T47D (cell line): ENCODE measurements around the gene CHL1.

Experiments
- DNase-seq, 2 experiments: peaks; one replicate each; pipeline versions ENCODE4 v3.0.0 to v3.0.0-alpha.2; 2011 to 2012; ENCODE audit warnings: low read depth in 1 of 2, low spot score in 1 of 2
- JUND ChIP-seq: IDR thresholded peaks from 2 replicates; pipeline ENCODE4 v1.6.1; 2012; ENCODE audit warnings: low read depth
- in situ Hi-C: cut with HindIII; loops from 2 replicates; pipeline ENCODE4 v1.10.0; 2016; ENCODE audit warnings: low sequenced_read_pairs, low pct_unique_long_range_greater_than_20kb

Gene CHL1

DNA sequence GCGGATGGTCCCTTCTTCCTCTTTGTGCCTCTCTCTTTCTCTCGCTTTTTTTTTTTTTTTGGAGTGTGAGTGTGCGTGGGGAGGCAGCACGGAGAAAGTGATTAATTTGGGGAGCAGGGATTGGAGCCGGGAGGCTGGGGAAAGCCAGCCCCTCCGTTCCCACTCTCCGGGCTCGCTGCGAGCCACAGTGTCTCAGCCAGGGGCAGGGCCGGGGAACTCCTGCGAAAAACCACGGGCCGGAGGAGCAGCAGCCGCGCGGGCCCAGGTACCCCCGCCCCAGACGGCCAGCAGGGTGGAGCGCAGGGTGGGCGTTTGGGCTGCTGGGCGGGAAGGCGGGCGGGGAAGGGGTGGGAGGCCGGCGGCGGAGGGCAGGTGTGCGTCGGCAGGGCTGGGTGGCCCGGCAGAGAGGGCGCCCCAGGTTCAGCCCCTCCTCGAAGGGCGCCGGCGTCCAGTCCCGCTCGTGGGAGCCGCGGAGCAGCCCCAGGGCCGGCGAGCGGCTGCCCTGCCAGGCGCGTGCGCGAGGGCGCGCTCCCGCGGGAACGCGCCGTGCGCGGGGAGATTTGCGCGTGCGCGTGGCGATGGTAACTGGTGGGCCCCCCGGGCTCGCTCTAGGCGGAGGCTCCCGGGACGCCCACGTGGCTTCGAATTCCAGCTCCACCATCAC is 1.4 kb downstream of the CHL1 start:
- no peak for TF ChIP-seq JUND
- no peak for DNase-seq
- in situ Hi-C loops, result no loop called here

DNA sequence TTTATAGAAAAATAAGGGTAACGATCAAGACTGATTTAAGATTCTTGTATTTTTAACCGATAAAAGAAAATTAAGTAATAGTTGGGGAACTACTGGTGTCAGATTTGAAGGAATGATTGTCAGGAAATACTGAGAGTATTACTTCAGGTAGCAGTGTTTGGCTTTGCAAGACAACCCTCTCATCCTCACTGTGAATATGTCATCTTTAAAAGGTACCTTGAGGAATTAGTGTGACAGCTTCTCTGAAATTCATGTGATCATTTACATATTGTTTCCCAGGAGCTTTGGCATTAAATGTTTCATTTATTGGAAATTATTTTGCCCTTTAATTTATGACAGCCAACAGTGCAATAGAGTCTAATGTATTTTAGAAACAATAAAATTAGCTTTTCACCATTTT is 3.3 kb downstream of the CHL1 start:
- TF ChIP-seq JUND, result no peak
- DNase-seq, result no peak
- in situ Hi-C loops, result no loop called here

GRCh38 chr3:200758-201325 is 4.3 kb downstream of the CHL1 start:
- no peak for DNase-seq
- in situ Hi-C loops, result no loop called here
- TF ChIP-seq JUND, result no peak

GRCh38 chr3:204102-204501 is 7.5 kb downstream of the CHL1 start:
- DNase-seq, result no peak
- TF ChIP-seq JUND, result no peak
- in situ Hi-C loops, result no loop called here

GRCh38 chr3:207973-208372 is 11.4 kb downstream of the CHL1 start:
- no peak for TF ChIP-seq JUND
- in situ Hi-C loops, result no loop called here

GRCh38 chr3:210669-211068 is 14.1 kb downstream of the CHL1 start:
- in situ Hi-C loops, result no loop called here
- TF ChIP-seq JUND, result no peak
- DNase-seq, result no peak

More at GRCh38 chr3:207973-208372, 11.4 kb downstream of the CHL1 start:
- no peak for DNase-seq

DNA sequence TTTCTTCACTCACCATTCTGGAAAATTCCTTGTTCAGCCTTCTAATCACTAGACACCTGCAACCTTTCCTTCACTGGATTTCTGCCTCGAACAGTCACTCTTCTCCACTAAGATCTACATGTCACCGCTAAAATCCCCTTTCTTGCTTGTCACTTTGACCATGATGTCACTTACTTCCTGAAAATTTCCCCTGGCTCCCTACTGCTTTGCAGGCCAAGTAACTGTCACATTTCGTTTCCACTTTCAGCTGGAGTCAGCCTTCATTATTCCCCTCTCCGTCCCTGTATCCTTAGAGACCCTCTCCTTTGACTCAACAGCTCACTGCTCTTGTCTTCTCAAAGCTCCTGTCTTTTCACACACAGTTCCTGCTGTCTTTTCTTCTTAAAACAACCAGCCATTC is 15.9 kb downstream of the CHL1 start:
- in situ Hi-C loops, result no loop called here
- no peak for DNase-seq
- TF ChIP-seq JUND, result no peak

DNA sequence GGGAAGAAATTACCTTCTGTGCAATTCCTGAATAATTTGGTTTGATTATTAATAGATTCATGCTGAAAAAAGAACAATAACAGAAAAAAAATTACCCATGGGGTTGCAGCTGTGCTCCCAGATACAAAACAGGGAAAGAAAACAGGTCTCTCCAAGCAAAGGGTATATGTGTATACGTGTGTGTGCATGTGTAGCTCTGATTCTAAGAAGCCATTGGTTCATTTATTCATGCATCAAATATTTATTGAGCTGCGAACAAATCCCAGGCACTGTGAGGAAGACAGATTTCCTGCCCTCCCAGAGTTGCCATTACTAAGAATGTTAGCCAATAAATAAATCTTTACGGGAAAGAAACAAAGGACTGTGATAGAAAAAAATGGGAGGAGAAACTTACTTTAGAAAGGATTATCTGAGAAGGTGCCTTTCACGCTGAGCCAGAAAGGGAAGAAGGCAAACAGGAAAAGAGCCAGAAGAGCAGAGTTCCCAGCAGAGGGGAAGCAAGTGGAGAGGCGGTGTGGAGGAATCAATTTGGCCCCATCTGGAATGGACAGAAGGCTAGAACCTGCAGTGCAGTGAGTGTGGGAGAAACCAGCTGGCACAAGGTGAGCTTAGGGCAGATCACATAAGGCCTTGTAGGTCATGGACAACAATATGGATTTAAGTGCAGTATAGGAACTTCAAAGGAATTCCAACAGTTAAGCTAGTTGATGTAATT is 20.7 kb downstream of the CHL1 start:
- in situ Hi-C loops, result no loop called here
- DNase-seq, result no peak
- TF ChIP-seq JUND, result no peak

DNA sequence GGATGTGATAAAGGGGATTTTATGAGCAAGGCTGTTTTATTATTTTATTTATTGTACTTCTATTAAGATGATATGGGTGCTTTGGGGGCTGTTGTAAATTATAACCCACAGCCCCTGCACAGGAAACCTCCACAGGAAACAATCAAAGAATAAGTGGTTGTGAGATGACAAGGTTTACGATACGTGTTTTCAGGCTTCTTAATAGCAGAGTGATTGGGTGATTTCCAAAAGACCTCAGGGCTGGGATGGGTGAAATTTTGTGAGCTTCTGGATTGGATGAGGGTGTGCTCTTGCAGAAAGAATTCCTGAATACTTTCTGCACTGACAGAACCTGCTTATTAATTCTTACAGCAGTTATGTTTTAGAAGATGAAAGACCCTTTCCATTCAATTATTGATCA is 21.4 kb downstream of the CHL1 start:
- in situ Hi-C loops, result no loop called here
- DNase-seq, result no peak
- no peak for TF ChIP-seq JUND

GRCh38 chr3:228442-229182 is 32.0 kb downstream of the CHL1 start:
- TF ChIP-seq JUND, result no peak
- no peak for DNase-seq
- in situ Hi-C loops, result no loop called here

DNA sequence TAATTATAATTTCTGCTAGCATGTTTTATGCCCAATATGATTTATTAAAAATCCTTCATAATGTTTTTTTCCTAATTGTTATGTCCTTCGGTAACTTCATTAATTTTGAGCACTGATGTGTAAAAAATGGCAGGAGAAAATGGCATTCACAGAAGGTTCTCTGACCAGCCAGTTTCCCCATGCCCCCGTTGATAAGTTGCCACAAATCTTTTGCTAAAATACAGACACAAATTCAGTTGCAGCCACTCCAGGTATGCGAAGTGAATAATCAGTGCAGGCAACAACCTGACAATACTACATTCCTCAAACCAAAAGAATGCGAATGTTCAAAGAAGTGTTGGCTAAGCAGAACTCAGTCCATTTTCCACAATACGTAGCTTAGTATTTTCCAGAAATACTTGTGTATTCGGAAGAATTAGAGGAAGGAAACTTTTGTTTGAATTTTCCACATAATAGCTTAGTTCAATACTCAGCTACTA is 32.7 kb downstream of the CHL1 start:
- in situ Hi-C loops, result no loop called here
- TF ChIP-seq JUND, result no peak
- peak in 1 of 2 experiments; percentile 12 for DNase-seq

GRCh38 chr3:236881-237280 is 40.3 kb downstream of the CHL1 start:
- in situ Hi-C loops, result no loop called here
- no peak for DNase-seq
- TF ChIP-seq JUND, result no peak
